DMS114 treated with DMSO at 0.1 percent for 48 hours (cell line): ENCODE measurements around the gene RYR2.

Experiments used
- DNase-seq: peaks from one replicate; lab custom pipeline; 2025; ENCODE audit not compliant: unreplicated experiment; lab: John Stamatoyannopoulos, UW

RYR2 gene

GRCh38 chr1:237031480-237031879, 10.5 kb upstream of the RYR2 start:
- DNase-seq: no peak

- no peak for DNase-seq
Measured at GRCh38 chr1:237032029-237032428, 10.0 kb upstream of the RYR2 start.

GRCh38 chr1:237033061-237033460, 8.9 kb upstream of the RYR2 start:
- no peak for DNase-seq

- DNase-seq: no peak
Measured at GRCh38 chr1:237033804-237034203, 8.2 kb upstream of the RYR2 start.

- no peak for DNase-seq
Measured at GRCh38 chr1:237035759-237036158, 6.2 kb upstream of the RYR2 start.

GRCh38 chr1:237038211-237038610, 3.8 kb upstream of the RYR2 start:
- DNase-seq: no peak

- no peak for DNase-seq
Measured at GRCh38 chr1:237040823-237041222, 1.2 kb upstream of the RYR2 start.

GRCh38 chr1:237041461-237041794, 556 bp upstream of the RYR2 start:
- DNase-seq: no peak

GRCh38 chr1:237042526-237042891, 525 bp downstream of the RYR2 start:
- no peak for DNase-seq

- DNase-seq: no peak
Measured at GRCh38 chr1:237042892-237043576, 1.1 kb downstream of the RYR2 start.

GRCh38 chr1:237043846-237044636, 2.1 kb downstream of the RYR2 start:
- DNase-seq: no peak

- DNase-seq: no peak
Measured at GRCh38 chr1:237045278-237046016, 3.5 kb downstream of the RYR2 start.

- DNase-seq: no peak
Measured at GRCh38 chr1:237048803-237049202, 6.8 kb downstream of the RYR2 start.

- no peak for DNase-seq
Measured at GRCh38 chr1:237050185-237050584, 8.2 kb downstream of the RYR2 start.

GRCh38 chr1:237050915-237051314, 8.9 kb downstream of the RYR2 start:
- DNase-seq: no peak

GRCh38 chr1:237054313-237054712, 12.3 kb downstream of the RYR2 start:
- no peak for DNase-seq

GRCh38 chr1:237058470-237058869, 16.5 kb downstream of the RYR2 start:
- no peak for DNase-seq

GRCh38 chr1:237059244-237059643, 17.3 kb downstream of the RYR2 start:
- DNase-seq: no peak

- no peak for DNase-seq
Measured at GRCh38 chr1:237062976-237063375, 21.0 kb downstream of the RYR2 start.

- no peak for DNase-seq
Measured at GRCh38 chr1:237065903-237066302, 23.9 kb downstream of the RYR2 start.

- DNase-seq: no peak
Measured at GRCh38 chr1:237070519-237070918, 28.5 kb downstream of the RYR2 start.
